Measurements from ENCODE around the gene ZNF599.

Gene ZNF599

DNA sequence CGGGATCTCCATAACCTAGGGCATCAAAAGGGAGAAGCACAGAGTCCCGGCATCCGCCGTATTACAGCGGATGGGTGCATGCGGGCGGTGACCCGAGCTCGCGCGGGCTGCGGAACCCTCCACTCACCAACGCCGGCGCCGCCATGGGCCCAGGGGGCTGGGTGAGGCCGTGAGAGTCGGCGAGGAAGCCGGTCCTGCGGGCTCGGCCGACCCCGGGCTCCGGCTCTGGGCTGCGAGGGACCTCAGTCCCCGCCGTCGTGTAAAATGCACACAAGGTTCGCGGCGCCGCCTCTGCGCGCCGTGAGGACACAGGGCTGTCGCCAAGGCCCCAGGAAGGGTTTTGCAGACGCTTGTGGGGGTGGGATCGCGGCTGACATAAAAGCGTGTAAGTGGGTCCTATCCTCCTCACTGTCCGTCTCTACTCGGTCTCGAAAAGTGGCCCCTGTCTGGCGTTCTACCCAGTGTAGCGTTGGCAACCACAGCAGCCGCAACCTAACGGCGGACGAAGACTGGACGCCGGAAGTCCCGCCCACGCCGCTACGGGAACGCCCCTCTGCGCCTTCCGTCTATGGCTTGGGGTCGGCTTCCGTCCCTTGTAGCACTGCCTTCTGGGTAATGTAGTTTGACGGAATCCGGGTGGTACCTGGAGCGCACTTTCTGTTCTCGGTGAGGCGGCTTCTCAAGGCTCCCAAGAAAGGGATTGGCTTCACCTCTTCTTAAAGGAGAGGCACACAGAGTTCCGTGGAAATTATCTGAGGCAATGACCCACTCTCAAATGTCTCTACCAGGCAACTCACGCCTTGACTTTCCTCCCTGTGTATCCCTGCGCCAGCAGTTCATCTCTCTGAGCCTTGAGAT, at the start of gene ZNF599:
Gene ZNF599, minus strand, starts transcription at position 519 of the 858 bp plus-strand sequence. Its CDS starts 374 bp downstream, at position 145.
- TF ChIP-seq, protein P1, sequence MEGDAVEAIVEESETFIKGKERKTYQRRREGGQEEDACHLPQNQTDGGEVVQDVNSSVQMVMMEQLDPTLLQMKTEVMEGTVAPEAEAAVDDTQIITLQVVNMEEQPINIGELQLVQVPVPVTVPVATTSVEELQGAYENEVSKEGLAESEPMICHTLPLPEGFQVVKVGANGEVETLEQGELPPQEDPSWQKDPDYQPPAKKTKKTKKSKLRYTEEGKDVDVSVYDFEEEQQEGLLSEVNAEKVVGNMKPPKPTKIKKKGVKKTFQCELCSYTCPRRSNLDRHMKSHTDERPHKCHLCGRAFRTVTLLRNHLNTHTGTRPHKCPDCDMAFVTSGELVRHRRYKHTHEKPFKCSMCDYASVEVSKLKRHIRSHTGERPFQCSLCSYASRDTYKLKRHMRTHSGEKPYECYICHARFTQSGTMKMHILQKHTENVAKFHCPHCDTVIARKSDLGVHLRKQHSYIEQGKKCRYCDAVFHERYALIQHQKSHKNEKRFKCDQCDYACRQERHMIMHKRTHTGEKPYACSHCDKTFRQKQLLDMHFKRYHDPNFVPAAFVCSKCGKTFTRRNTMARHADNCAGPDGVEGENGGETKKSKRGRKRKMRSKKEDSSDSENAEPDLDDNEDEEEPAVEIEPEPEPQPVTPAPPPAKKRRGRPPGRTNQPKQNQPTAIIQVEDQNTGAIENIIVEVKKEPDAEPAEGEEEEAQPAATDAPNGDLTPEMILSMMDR (IDR thresholded peaks at IDR 0.05) = no peak

DNA sequence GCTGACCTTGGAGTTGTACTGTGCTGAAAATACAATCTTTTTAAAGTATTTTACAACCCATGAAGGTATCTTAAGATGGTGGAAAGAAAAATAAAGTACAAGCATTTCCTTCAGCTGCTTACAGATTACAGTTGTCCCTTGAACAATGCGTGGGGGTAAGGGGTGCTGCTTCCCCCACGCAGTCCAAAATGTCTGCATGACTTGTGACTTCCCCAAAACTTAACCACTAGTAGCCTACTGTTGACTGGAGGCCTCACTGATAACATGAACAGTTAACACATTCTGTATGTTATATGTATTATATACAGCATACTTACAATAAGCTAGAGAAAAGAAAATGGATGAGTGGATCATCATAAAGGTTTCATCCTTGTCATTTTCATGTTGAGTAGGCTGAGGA, 45.3 kb upstream of the ZNF599 start:
- TF ChIP-seq, protein P1 (IDR thresholded peaks at IDR 0.05) = no peak

DNA sequence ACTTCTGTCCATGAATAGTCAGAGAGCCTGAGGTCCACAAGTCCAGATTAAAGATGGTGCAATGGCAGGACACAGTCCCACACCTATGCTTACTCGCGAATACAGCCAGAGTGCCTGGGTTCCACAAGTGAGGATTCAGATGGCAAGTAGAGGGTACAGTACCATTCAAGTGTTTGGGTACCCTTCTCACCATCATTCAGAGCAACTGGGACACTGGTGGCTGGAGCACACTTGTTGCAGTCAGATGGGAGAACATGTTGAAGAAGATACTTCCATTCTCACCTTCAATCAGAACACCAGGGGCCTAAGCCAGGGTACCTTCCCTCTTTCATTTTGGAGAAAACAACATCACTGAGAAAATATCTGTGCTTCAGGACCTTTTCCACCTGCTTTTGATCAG, 43.7 kb upstream of the ZNF599 start:
- TF ChIP-seq, protein P1 (IDR thresholded peaks at IDR 0.05) = no peak

DNA sequence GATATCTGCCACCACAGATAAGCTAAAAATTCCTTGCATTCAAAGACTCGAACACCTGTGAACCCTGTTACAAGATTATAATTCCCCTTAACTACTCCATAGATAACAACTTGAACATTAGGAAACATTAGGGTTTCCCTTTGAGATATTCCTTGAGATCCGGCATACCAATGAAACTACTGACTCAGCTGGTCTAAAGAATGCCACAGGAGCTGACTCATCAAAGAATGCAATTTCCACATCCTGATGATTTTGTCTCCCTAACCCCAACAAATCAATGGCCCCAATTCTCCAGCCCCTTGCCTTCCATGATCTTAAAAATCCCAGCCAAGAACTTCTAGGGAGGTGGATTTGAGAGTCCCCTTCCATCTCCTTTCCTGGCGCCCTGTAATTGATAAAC, 35.6 kb upstream of the ZNF599 start:
- TF ChIP-seq, protein P1 (IDR thresholded peaks at IDR 0.05) = no peak

DNA sequence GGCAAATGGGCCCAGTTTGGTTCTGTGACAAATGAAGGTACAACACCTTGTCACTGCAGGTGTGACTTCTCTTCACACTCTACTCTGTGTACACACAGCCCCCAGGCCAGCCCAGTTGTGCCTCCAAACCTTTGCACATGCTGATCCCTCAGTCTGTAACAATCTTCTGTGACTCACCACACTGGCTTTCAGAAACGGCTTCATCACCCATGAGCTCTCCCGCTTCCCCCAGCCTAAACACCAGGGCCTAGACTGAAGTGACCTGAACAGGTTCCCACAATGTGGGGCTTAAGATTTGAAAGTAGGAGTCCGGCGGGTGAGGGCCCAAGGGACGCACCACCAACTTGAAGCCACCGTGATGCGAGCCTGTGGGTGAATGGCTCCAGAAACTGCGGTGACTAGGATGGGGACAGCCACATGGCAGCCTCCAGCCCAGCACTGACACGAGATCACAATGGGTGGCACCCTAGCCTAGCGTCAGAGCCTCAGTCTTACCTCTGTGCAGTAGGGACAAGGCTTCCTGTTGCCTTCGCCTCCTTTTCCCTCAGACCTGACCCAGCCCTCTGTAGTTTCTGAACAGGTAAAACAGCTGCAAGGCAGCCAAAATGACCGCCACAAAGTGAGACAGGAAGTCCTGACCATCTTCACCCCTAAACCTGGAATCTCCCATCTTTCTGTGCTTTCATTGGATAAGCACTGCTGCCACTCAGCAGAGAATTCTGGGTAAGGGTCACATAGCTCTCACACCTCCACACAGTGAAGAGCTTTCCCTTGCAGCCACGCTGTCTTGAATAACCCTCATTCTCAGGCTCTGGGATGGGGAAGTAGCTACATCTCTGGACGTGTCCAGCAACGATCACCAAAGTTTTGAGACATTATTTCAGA, 34.2 kb upstream of the ZNF599 start:
- TF ChIP-seq, protein P1 (IDR thresholded peaks at IDR 0.05) = no peak

DNA sequence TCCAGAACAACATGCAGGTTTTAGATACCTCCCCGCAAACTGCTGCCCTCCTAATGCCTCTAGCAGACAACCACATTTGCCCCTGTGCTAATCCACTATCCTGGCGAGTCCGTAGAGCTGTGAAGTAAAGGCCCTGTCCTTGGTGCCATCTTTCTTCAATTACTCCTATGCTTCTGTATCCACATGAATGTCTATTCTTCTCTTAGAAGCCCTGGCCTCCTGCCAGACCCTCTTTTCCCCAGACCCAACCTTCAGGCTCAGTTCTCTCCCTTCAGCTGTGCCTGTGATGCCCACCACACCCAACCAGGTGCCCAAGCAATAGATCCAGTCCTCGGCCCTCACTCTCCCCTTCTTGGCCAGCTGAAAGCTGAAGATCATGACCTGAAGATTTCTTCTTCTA, 31.1 kb upstream of the ZNF599 start:
- TF ChIP-seq, protein P1 (IDR thresholded peaks at IDR 0.05) = no peak

DNA sequence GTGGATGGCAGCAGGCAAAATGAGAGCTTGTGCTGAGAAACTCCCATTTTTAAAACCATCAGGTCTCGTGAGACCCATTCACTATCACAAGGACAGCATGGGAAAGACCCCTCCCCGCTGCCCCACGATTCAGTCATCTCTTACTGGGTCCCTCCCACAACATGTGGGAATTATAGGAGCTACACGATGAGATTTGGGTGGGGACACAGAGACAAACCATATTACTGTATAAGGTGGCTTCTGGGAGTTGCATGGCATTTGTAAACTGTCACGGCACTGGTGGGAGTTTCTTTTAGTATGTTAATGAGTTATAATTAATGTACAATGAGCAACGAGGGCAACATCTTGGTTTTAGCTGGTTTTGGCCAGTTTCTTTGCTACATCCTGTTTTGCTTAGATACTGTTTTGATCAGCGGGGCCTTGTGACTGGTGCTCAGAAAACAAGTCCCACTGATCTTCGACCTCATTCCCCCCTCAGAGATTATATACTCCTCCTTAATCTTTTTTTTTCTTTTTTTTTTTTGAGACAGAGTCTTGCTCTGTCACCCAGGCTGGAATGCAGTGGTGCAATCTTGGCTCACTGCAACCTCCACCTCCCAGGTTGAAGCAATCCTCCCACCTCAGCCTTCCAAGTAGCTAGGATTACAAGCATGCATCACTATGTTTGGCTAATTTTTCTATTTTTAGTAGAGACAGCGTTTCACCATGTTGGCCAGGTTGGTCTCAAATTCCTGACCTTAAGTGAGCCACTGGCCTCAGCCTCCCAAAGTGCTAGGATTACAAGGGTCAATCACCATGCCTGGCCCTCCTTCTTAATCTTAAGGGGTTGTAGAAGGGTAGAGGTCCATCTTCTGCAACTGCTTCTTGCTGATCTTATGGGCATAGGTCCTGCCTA, 21.3 kb upstream of the ZNF599 start:
- TF ChIP-seq, protein P1 (IDR thresholded peaks at IDR 0.05) = no peak
